RWPE1 (cell line): ENCODE results near the gene GARIN5B.

Experiments
- CTCF ChIA-PET: fragments of 350-600 bp; sonication (Branson Sonifier 250); formaldehyde crosslinking; extraction: SDS; loops from one replicate; lab custom pipeline; 2021; lab: Yijun Ruan, JAX
- POLR2A ChIA-PET: fragments of 400-600 bp; formaldehyde crosslinking; extraction: SDS; loops from one replicate; lab custom pipeline; 2020; ENCODE audit warnings: antibody characterized with exemption; ENCODE audit not compliant: low non-redundant PET; lab: Yijun Ruan, JAX
- DNase-seq: peaks from one replicate; pipeline ENCODE4 v3.0.0; 2012; ENCODE audit warnings: low spot score
- H3K27ac ChIP-seq: fragments of 450-650 bp; 2 replicates; pipeline ENCODE4 v1.5.1; 2017
- CTCF ChIP-seq: fragments of 450-650 bp; conservative IDR thresholded peaks from 2 replicates; pipeline ENCODE4 v1.5.1; 2017; ENCODE audit warnings: low read depth, mild to moderate bottlenecking

The GARIN5B gene

GRCh38 chr19:55316646-55317045 lies 46.4 kb downstream of the GARIN5B start:
- POLR2A ChIA-PET = interaction anchor here (0.5 to 0.6 kb wide), 2 partner anchors 44 to 156 kb away, joined by 3 to 6 read pairs; no protein-coding TSS in a partner anchor
- H3K27ac ChIP-seq = peak overlapping the region; percentile 25
- no peak for DNase-seq
- CTCF ChIA-PET = interaction anchor here (0.9 kb wide), 1 partner anchor 23 kb away, joined by 3 read pairs; the partner anchor contains the start of gene KMT5C
- no peak for TF ChIP-seq CTCF

GRCh38 chr19:55315956-55316525 lies 47.0 kb downstream of the GARIN5B start:
- peak overlapping the region; percentile 25 for H3K27ac ChIP-seq
- POLR2A ChIA-PET = interaction anchor here (0.5 kb wide), 1 partner anchor 45 kb away, joined by 6 read pairs; no protein-coding TSS in a partner anchor
- CTCF ChIA-PET = interaction anchor here (0.6 to 0.7 kb wide), 2 partner anchors 14 to 75 kb away, joined by 3 read pairs; no protein-coding TSS in a partner anchor
- no peak for TF ChIP-seq CTCF
- peak; percentile 36 for DNase-seq

GRCh38 chr19:55314396-55314795 lies 48.7 kb downstream of the GARIN5B start:
- H3K27ac ChIP-seq = peak overlapping the region; percentile 39; the same call in 1 of the 2 replicates
- CTCF ChIA-PET = interaction anchor here (0.6 kb wide), 1 partner anchor 55 kb away, joined by 3 read pairs; no protein-coding TSS in a partner anchor
- TF ChIP-seq CTCF = no peak
- POLR2A ChIA-PET = no interaction called here
- no peak for DNase-seq

- ChIA-PET POLR2A (interaction anchor here (0.6 kb wide), 1 partner anchor 71 kb away, joined by 3 read pairs; no protein-coding TSS in a partner anchor), CTCF (interaction anchor here (0.5 to 1.6 kb wide), 4 partner anchors 10 to 339 kb away, joined by 3 read pairs; no protein-coding TSS in a partner anchor)
- no peak for TF ChIP-seq CTCF
- DNase-seq = no peak
- peak overlapping the region; percentile 39 for H3K27ac ChIP-seq
Measured at GRCh38 chr19:55312621-55313512, 50.2 kb downstream of the GARIN5B start.

- TF ChIP-seq CTCF = no peak
- DNase-seq = no peak
- no peak overlapping the region for H3K27ac ChIP-seq
- CTCF ChIA-PET = interaction anchor here (1.2 to 1.6 kb wide), 2 partner anchors 9 to 14 kb away, joined by 3 read pairs; no protein-coding TSS in a partner anchor
- POLR2A ChIA-PET = no interaction called here
Measured at GRCh38 chr19:55311797-55312196, 51.3 kb downstream of the GARIN5B start.

GRCh38 chr19:55311397-55311796 lies 51.7 kb downstream of the GARIN5B start:
- DNase-seq = no peak
- POLR2A ChIA-PET = no interaction called here
- CTCF ChIA-PET = no interaction called here
- H3K27ac ChIP-seq = no peak overlapping the region
- TF ChIP-seq CTCF = no peak
